Endothelial cell of umbilical vein (primary cell): ENCODE results near the gene PLA2G2A. TPM values are rescaled to one million over a fixed set of nuclear protein-coding genes. Genes with fewer than 3 reads are reported as not detected.

ENCODE experiments used
- BruUV-seq: library from RNA; stranded (reverse); fragments of 400-500 nt; replicated peaks from 2 replicates; lab custom pipeline; 2021; lab: Mats Ljungman, UMichigan
- CTCF ChIA-PET: fragments of 300-600, 350-600 bp; sonication (Branson Sonifier 250); formaldehyde crosslinking; loops from one replicate; lab custom pipeline; 2021; ENCODE audit warnings: antibody characterized with exemption, inconsistent platforms; lab: Charles Lee
- POLR2A ChIA-PET: fragments of 300-600, 350-600 bp; sonication (Branson Sonifier 250); formaldehyde crosslinking; loops from one replicate; lab custom pipeline; 2021; ENCODE audit warnings: antibody characterized with exemption, inconsistent platforms; lab: Charles Lee
- DNase-seq: peaks from one replicate; pipeline ENCODE4 v3.0.0-alpha.2; 2011; ENCODE audit warnings: low read depth, low spot score
- FAIRE-seq: peaks from 2 replicates; lab custom pipeline; 2011; peaks lifted over from hg19 to GRCh38; lab: Jason Lieb, UNC
- H2AFZ ChIP-seq: 2 replicates; pipeline ENCODE4 v1.6.0; 2012; ENCODE audit warnings: low read depth, low read length, control low read depth, inconsistent platforms
- H3K27ac ChIP-seq: 2 replicates; pipeline ENCODE4 v1.5.1; 2011; ENCODE audit warnings: low read depth, mild to moderate bottlenecking, control low read depth, low read length, moderate library complexity; ENCODE audit not compliant: insufficient read depth
- H3K27me3 ChIP-seq, 2 experiments: 2 replicates each; pipeline versions ENCODE4 v1.6.0 to v1.6.1; 2011; ENCODE audit warnings: low read length in 2 of 2, mixed read lengths in 1 of 2; ENCODE audit not compliant: control insufficient read depth in 2 of 2, insufficient read depth in 2 of 2
- H3K36me3 ChIP-seq, 2 experiments: 2 replicates in 1 of 2; 3 replicates in 1 of 2; pipeline ENCODE4 v1.5.1; 2011; ENCODE audit warnings: low read length in 2 of 2, mild to moderate bottlenecking in 1 of 2, moderate library complexity in 1 of 2; ENCODE audit not compliant: control insufficient read depth in 2 of 2, insufficient read depth in 2 of 2; ENCODE audit errors: extremely low read depth in 1 of 2
- H3K4me1 ChIP-seq: 3 replicates; pipeline ENCODE4 v1.5.1; 2011; ENCODE audit warnings: mild to moderate bottlenecking, low read length; ENCODE audit not compliant: control insufficient read depth, insufficient read depth; ENCODE audit errors: extremely low read depth
- H3K4me2 ChIP-seq: 2 replicates; pipeline ENCODE4 v1.6.1; 2011; ENCODE audit warnings: low read length, control low read depth, mixed read lengths; ENCODE audit not compliant: insufficient read depth
- H3K4me3 ChIP-seq, 3 experiments: fragments of 200-600 bp in 1 of 3; sonication (generic), shearing (Covaris generic) in 1 of 3; replicated peaks in 1 of 3; 2 replicates each; pipeline ENCODE4 v1.5.1; 2011 to 2016; ENCODE audit warnings: control low read depth in 3 of 3, low read length in 3 of 3, mild to moderate bottlenecking in 2 of 3, inconsistent platforms in 1 of 3, low read depth in 1 of 3, moderate library complexity in 1 of 3; ENCODE audit not compliant: insufficient read depth in 1 of 3
- H3K79me2 ChIP-seq: 2 replicates; pipeline ENCODE4 v1.6.0; 2012; ENCODE audit warnings: low read length, inconsistent platforms; ENCODE audit not compliant: control insufficient read depth, insufficient read depth
- H3K9ac ChIP-seq: replicated peaks from 2 replicates; pipeline ENCODE3; 2011; ENCODE audit warnings: low read length, control low read depth; ENCODE audit not compliant: insufficient read depth; ENCODE audit errors: extremely low read depth
- H3K9me1 ChIP-seq: replicated peaks from 3 replicates; pipeline ENCODE4 v1.6.0; 2011; ENCODE audit warnings: mild to moderate bottlenecking, low read length; ENCODE audit not compliant: control insufficient read depth, insufficient read depth; ENCODE audit errors: extremely low read depth
- H3K9me3 ChIP-seq: replicated peaks from 2 replicates; pipeline ENCODE4 v1.5.1; 2012; ENCODE audit warnings: low read length, inconsistent platforms; ENCODE audit not compliant: control insufficient read depth, insufficient read depth
- H4K20me1 ChIP-seq: replicated peaks from 2 replicates; pipeline ENCODE3; 2011; ENCODE audit warnings: mild to moderate bottlenecking, low read length; ENCODE audit not compliant: control insufficient read depth, insufficient read depth; ENCODE audit errors: extremely low read depth
- FOS ChIP-seq: IDR thresholded peaks from 2 replicates; pipeline ENCODE4 v1.6.1; 2011; ENCODE audit warnings: mild to moderate bottlenecking, low read length, moderate library complexity, borderline replicate concordance; ENCODE audit not compliant: insufficient read depth
- JUN ChIP-seq: IDR thresholded peaks from 2 replicates; pipeline ENCODE4 v1.6.1; 2011; ENCODE audit warnings: borderline replicate concordance, low read depth; ENCODE audit not compliant: insufficient read length, insufficient read depth
- POLR2A ChIP-seq: IDR thresholded peaks from 2 replicates; pipeline ENCODE4 v1.6.1; 2012; ENCODE audit warnings: low read depth, mild to moderate bottlenecking, control low read depth, low read length
- POLR2AphosphoS5 ChIP-seq: IDR thresholded peaks from 2 replicates; pipeline ENCODE4 v1.6.1; 2012; ENCODE audit warnings: low read depth, mild to moderate bottlenecking, control low read depth, low read length, moderate library complexity; ENCODE audit not compliant: insufficient read depth
- dilution Hi-C: fragments of 300-500 bp; cut with MboI; formaldehyde crosslinking; loops from one replicate; pipeline ENCODE4 v1.15.0; 2019; ENCODE audit warnings: low sequenced_read_pairs; ENCODE audit not compliant: extremely low pct_ligation_motif_present
- intact Hi-C: fragments of 100-400 bp; cut with micrococcal nuclease; formaldehyde crosslinking; loops from one replicate; pipeline ENCODE4 v1.10.0; 2022
- polyA plus RNA-seq, 4 experiments: library from polyadenylated mRNA; depleted of rRNA in 3 of 4; stranded (reverse) in 3 of 4; unstranded in 1 of 4; fragments of >200 nt; gene quantifications; 2 replicates each; pipeline versions ENCODE4 v1.2.1 to v1.2.3, GENCODE V29; 2011 to 2012; ENCODE audit warnings: missing spikeins in 1 of 4
- total RNA-seq: library from RNA; stranded (reverse); gene quantifications from 2 replicates; pipeline ENCODE4 v1.2.3, GENCODE V29; 2021
- TF ChIP-seq, protein P1 (sequence below): IDR thresholded peaks from 2 replicates; pipeline ENCODE4 v1.6.1; 2011; ENCODE audit not compliant: insufficient read depth, insufficient read length
- TF ChIP-seq, protein P2 (sequence below), 2 donors: IDR thresholded peaks; 1 replicate in 1 of 2; 2 replicates in 1 of 2; pipeline ENCODE4 v1.5.1; 2011; ENCODE audit warnings: low read length in 2 of 2, mild to moderate bottlenecking in 2 of 2, moderate library complexity in 2 of 2, control low read depth in 1 of 2, inconsistent platforms in 1 of 2, low read depth in 1 of 2; ENCODE audit not compliant: insufficient read depth in 1 of 2; ENCODE audit errors: extremely low read depth in 1 of 2

The PLA2G2A gene
- total and polyA plus RNA-seq, 2 donors (not counting 3 experiments of a cell fraction or from before 2014, with no cell fraction given), result not detected

DNA sequence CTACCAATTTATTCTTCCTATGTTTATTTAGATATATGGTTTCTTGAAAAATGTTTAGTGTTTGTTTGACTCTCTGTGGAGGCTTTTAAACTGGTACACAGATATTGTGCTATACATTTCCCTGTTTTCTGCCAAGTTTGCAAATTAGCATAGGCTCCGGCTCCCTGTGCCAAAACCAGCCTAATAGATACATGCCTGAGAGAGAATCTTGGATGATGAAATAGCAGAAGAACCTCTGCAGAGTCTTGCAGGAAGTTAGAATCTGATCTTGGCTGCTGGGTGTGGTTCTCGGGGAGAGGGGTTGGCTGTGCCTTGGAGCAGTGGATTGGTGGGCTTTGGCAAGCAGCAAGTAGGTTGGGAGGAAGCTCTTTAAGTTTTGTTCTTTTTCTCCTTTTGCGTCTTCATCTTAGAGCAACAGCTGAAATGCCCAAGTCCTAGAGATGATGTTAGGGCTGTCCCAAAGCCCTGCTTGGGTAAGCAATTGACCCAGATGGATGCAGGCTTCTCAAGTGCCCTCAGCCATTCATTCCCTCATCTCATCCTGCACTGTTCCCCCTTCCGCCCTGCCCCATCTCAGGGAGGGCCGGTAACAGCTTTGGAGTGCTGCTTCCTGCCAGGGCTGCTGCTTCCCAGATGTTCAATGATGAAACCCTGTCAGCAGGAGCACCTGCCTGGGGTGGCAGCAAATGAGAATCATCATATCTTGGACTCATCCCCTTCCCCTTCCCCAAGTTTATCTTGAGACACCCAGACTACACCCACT lies 9.3 kb downstream of the PLA2G2A start:
- no TSS peak for BruUV-seq
- Histone ChIP-seq H3K9me1 (no peaks in the 10 kb centered on the region), H3K27ac (no peak overlapping the region), H3K4me2 (no peak overlapping the region), H3K4me1 (no peaks in the 10 kb centered on the region), H3K4me3 (no peak overlapping the region), H3K27me3 (peaks cover 0 to 2% of the 10 kb centered on the region in 2 experiments), H3K79me2 (no peaks in the 10 kb centered on the region), H3K9me3 (no peaks in the 10 kb centered on the region), H3K36me3 (no peaks in the 10 kb centered on the region), H3K9ac (no peak overlapping the region), H4K20me1 (no peaks in the 10 kb centered on the region), H2AFZ (no peak overlapping the region)
- TF ChIP-seq, protein P1, sequence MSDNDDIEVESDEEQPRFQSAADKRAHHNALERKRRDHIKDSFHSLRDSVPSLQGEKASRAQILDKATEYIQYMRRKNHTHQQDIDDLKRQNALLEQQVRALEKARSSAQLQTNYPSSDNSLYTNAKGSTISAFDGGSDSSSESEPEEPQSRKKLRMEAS, result no peak
- TF ChIP-seq, protein P2, sequence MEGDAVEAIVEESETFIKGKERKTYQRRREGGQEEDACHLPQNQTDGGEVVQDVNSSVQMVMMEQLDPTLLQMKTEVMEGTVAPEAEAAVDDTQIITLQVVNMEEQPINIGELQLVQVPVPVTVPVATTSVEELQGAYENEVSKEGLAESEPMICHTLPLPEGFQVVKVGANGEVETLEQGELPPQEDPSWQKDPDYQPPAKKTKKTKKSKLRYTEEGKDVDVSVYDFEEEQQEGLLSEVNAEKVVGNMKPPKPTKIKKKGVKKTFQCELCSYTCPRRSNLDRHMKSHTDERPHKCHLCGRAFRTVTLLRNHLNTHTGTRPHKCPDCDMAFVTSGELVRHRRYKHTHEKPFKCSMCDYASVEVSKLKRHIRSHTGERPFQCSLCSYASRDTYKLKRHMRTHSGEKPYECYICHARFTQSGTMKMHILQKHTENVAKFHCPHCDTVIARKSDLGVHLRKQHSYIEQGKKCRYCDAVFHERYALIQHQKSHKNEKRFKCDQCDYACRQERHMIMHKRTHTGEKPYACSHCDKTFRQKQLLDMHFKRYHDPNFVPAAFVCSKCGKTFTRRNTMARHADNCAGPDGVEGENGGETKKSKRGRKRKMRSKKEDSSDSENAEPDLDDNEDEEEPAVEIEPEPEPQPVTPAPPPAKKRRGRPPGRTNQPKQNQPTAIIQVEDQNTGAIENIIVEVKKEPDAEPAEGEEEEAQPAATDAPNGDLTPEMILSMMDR (IDR thresholded peaks at IDR 0.05; ENCODE audit: extremely low read depth in 1 of 2, insufficient read depth in 1 of 2, low read depth in 1 of 2, low read length in 2 of 2), result no peak
- TF ChIP-seq JUN (no peak), POLR2A (no peak), FOS (no peak), POLR2AphosphoS5 (no peak)
- DNase-seq (no peak), FAIRE-seq (no peak)
- ChIA-PET POLR2A (no interaction called here), CTCF (interaction anchor here (1.6 kb wide), 1 partner anchor 8 kb away, joined by 4 read pairs; no protein-coding TSS in a partner anchor)
- dilution Hi-C loops, result no loop called here
- intact Hi-C loops, result no loop called here
